Hindlimb muscle (tissue), 1 donor: Measurements from ENCODE around the gene ACTL8. TPM values are rescaled to one million over a fixed set of nuclear protein-coding genes. Genes with fewer than 3 reads are reported as not detected.
A peak's percentile ranks its signal among the peaks of the same experiment; 100 is the strongest.
"Not testable (repeated sequence)": the region's sequence is repeated elsewhere in the genome, so short reads cannot be mapped to it uniquely, and the experiment has no call there.

ENCODE experiments used
- DNase-seq: peaks from one replicate; pipeline ENCODE4 v3.0.0-alpha.2; 2013
- polyA plus RNA-seq: library from polyadenylated mRNA; unstranded; fragments of 120-200 nt; gene quantifications from one replicate; pipeline ENCODE4 v1.2.1, GENCODE V29; 2013; ENCODE audit not compliant: insufficient read length

Gene ACTL8
- polyA plus RNA-seq, 1 donor = not detected

DNA sequence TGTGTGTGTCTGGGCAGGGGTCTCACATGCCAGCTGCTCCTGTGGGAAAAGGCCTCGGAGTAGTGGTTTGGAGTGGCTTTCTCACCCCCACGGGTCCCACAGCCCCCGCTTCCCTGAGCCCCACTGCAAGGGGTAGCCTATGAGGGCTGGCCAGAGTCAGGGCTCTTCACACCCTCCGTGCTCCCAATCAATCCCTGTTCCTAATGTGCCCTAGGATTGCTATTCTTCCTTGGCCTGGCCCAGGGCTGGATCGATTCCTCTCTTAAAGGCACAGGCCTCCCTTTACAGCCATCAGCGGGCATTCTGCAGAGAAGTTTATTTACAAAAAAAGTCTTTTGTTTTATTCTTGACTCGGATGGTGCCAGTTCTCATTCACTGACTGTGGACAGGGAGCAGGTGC lies 19.3 kb upstream of the ACTL8 start:
- no peak for DNase-seq

- DNase-seq = no peak
These were observed 18.5 kb upstream of the ACTL8 start for GRCh38 chr1:17736625-17737024.

- DNase-seq = no peak
These were observed 16.1 kb upstream of the ACTL8 start for GRCh38 chr1:17739050-17739449.

- no peak for DNase-seq
These were observed 14.1 kb upstream of the ACTL8 start for GRCh38 chr1:17741052-17741451.

- DNase-seq = peak; percentile 29
These were observed 12.6 kb upstream of the ACTL8 start for GRCh38 chr1:17742583-17742982.

DNA sequence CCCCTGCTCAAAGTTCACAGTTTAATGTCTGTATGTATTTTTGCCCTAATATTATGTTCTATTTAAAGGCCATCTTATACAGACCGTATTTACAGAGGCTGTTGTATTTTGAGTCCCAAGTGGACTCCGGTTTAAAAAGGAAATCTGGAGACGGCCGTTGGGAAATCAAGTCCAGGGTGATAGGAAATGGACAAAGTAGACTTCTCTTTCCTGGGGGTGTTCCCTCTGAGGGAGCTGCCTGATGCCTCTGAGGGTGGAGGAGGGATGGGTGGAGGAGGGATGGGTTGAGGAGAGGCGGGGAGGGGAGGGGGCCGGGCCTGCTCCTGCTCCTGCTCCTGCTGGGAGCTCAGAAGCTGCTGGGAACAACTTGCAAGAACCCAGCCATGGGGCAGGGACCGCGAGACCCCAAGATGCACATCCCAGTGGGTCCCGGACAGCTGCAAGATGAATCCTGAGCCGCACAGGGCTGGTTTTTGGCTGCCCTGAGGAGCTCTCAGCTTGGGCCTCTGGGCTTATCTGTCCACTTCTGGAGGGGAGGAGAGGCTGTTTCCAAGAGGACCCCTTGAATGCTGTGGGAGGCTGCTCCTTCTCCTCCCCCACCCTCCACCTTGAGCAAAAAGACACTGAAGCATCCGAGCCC lies 12.0 kb upstream of the ACTL8 start:
- DNase-seq = no peak

GRCh38 chr1:17743925-17744324 lies 11.2 kb upstream of the ACTL8 start:
- no peak for DNase-seq

- no peak for DNase-seq
These were observed 10.3 kb upstream of the ACTL8 start for GRCh38 chr1:17744666-17745478.

GRCh38 chr1:17745479-17745955 lies 9.6 kb upstream of the ACTL8 start:
- DNase-seq = no peak

DNA sequence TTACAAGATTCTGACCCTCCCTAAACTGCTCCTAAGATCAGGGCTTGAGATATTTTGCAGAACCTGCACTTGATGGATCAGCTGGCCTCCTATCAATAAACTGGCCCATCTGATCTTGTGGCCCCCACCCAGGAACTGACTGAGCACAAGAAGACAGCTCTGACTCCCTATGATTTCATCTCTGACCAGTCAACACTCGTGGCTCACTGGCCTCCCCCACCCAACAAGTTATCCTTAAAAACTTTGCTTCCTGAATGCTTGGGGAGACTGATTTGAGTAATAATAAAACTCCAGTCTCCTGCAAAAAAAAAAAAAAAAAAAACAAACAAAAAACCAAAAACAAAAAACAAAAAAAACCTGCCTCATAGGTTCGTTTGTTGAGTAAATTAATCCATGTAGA lies 8.9 kb upstream of the ACTL8 start:
- not testable (repeated sequence) for DNase-seq

DNA sequence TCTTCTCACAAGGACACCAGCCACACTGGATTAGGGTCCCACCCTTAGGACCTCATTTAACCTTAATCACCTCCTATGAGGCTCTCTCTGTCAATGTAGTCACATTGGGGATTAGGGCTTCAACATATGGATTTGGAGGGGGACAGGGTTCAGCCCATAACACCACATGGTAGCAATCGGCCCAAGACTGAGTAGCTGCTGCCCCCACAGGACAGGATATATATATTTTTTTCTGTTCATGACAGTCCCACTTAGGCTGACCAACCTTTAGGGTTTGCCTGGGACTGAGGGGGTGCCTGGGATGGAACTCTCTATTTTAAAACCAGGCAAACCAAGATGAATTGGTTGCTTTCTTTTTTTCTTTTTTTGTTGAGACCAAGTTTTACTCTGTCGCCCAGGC lies 8.2 kb upstream of the ACTL8 start:
- no peak for DNase-seq

GRCh38 chr1:17750333-17750732 lies 4.8 kb upstream of the ACTL8 start:
- DNase-seq = no peak

- no peak for DNase-seq
These were observed 2.8 kb upstream of the ACTL8 start for GRCh38 chr1:17752356-17752755.

DNA sequence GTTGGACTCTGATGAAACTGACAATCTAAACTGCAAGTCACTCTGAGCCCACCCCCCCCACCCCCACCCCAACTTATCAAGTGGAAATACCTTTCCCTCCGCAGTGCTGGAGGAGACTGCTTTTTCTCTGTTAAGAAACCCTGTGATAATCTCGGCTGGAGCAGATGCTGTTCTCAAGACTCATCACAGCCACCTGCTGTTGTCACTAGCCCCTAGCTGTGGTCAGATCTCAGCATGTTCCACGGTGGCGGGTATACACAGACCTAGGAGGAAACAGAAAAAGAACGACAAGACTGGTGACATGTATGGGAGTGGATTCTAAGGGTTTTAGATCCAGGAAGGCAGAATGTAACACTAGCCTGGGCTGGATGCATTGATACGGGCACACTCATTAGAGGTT lies 2.3 kb downstream of the ACTL8 start:
- no peak for DNase-seq

GRCh38 chr1:17759114-17759513 lies 4.0 kb downstream of the ACTL8 start:
- DNase-seq = no peak

- DNase-seq = no peak
These were observed 7.2 kb downstream of the ACTL8 start for GRCh38 chr1:17762313-17762712.

DNA sequence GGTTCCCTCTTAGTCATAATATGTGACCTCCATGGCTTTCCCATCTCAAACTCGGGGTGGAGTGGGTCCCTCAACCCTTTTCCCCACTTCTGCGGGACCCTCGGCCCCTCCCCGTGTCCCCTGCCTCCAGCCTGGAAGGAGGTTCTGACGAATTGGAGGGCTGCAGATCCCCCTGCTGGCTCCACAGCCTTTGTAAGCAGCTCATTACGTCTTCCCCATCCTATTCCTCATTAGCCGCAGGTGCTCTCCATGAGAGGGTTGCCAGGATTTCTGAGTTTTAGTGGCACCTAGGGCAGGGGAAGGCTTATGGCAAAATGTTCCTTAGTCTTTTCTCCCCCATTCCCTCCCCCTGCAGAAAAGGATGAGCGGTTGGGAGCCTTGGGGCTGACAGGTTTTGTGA lies 8.3 kb downstream of the ACTL8 start:
- no peak for DNase-seq

GRCh38 chr1:17763995-17764394 lies 8.9 kb downstream of the ACTL8 start:
- no peak for DNase-seq

GRCh38 chr1:17764591-17764990 lies 9.5 kb downstream of the ACTL8 start:
- DNase-seq = no peak

- DNase-seq = no peak
These were observed 10.6 kb downstream of the ACTL8 start for GRCh38 chr1:17765444-17766411.

- no peak for DNase-seq
These were observed 13.6 kb downstream of the ACTL8 start for GRCh38 chr1:17768651-17769241.

GRCh38 chr1:17770983-17771382 lies 15.8 kb downstream of the ACTL8 start:
- DNase-seq = no peak
